IgD-negative memory B cell (primary cell): Measurements from ENCODE around the gene LTBP1. TPM values are rescaled to one million over a fixed set of nuclear protein-coding genes. Genes with fewer than 3 reads are reported as not detected.

ENCODE experiments used
- H3K27ac Mint-ChIP-seq, 3 donors: one replicate each; pipeline ENCODE4 v1.8.0; 2020 to 2022; ENCODE audit warnings: mild to moderate bottlenecking in 3 of 3, mixed read lengths in 3 of 3, moderate library complexity in 1 of 3
- H3K27me3 Mint-ChIP-seq: one replicate; pipeline ENCODE4 v1.8.0; 2021; ENCODE audit warnings: mixed read lengths
- H3K36me3 Mint-ChIP-seq: one replicate; pipeline ENCODE4 v1.8.0; 2020; ENCODE audit warnings: mild to moderate bottlenecking, mixed read lengths
- H3K4me1 Mint-ChIP-seq, 3 donors: one replicate each; pipeline ENCODE4 v1.8.0; 2020 to 2022; ENCODE audit warnings: mixed read lengths in 3 of 3, mild to moderate bottlenecking in 1 of 3
- H3K4me3 Mint-ChIP-seq, 4 donors: one replicate each; pipeline ENCODE4 v1.8.0; 2020 to 2022; ENCODE audit warnings: mild to moderate bottlenecking in 4 of 4, mixed read lengths in 4 of 4, moderate library complexity in 3 of 4
- H3K9me3 Mint-ChIP-seq, 3 donors: one replicate each; pipeline ENCODE4 v1.8.0; 2020 to 2021; ENCODE audit warnings: mixed read lengths in 3 of 3, mild to moderate bottlenecking in 1 of 3
- polyA plus RNA-seq: library from polyadenylated mRNA; unstranded; fragments of 300-500 nt; fragmentation: Illumina TruSeq; gene quantifications from one replicate; pipeline ENCODE4 v1.2.3, GENCODE V29; 2021

The LTBP1 gene
- polyA plus RNA-seq, 1 donor from 2014 or later, result not detected

- H3K9me3 Mint-ChIP-seq, result peaks cover 0 to 1% (median 0%) of the 10 kb centered on the region in 3 donors
- no peaks in the 10 kb centered on the region for H3K36me3 Mint-ChIP-seq
- peaks cover 2 to 3% (median 2%) of the 10 kb centered on the region in 3 donors for H3K4me1 Mint-ChIP-seq
- H3K27me3 Mint-ChIP-seq, result peaks cover 7% of the 10 kb centered on the region
- no peak overlapping the region for H3K4me3 Mint-ChIP-seq
- H3K27ac Mint-ChIP-seq, result no peak overlapping the region
Measured at GRCh38 chr2:33277002-33277426, 330.3 kb downstream of the LTBP1 start.

- Mint-ChIP-seq H3K4me3 (no peak overlapping the region), H3K4me1 (no peaks in the 10 kb centered on the region), H3K27ac (no peak overlapping the region), H3K36me3 (no peaks in the 10 kb centered on the region), H3K9me3 (peaks cover 0 to 1% (median 0%) of the 10 kb centered on the region in 3 donors), H3K27me3 (peaks cover 6% of the 10 kb centered on the region)
Measured at GRCh38 chr2:33278245-33278943, 331.6 kb downstream of the LTBP1 start.

GRCh38 chr2:33284287-33284686, 337.5 kb downstream of the LTBP1 start:
- no peak overlapping the region for H3K4me3 Mint-ChIP-seq
- H3K9me3 Mint-ChIP-seq, result peaks cover 0 to 2% (median 0%) of the 10 kb centered on the region in 3 donors
- peaks cover 20% of the 10 kb centered on the region for H3K27me3 Mint-ChIP-seq
- H3K4me1 Mint-ChIP-seq, result no peaks in the 10 kb centered on the region
- H3K27ac Mint-ChIP-seq, result no peak overlapping the region
- H3K36me3 Mint-ChIP-seq, result no peaks in the 10 kb centered on the region

GRCh38 chr2:33287507-33288005, 340.8 kb downstream of the LTBP1 start:
- H3K27ac Mint-ChIP-seq, result no peak overlapping the region
- peaks cover 0 to 2% (median 0%) of the 10 kb centered on the region in 3 donors for H3K9me3 Mint-ChIP-seq
- peaks cover 0 to 2% (median 0%) of the 10 kb centered on the region in 3 donors for H3K4me1 Mint-ChIP-seq
- H3K36me3 Mint-ChIP-seq, result no peaks in the 10 kb centered on the region
- no peak overlapping the region for H3K4me3 Mint-ChIP-seq
- H3K27me3 Mint-ChIP-seq, result peaks cover 29% of the 10 kb centered on the region

GRCh38 chr2:33288011-33288410, 341.3 kb downstream of the LTBP1 start:
- Mint-ChIP-seq H3K27me3 (peaks cover 33% of the 10 kb centered on the region), H3K36me3 (no peaks in the 10 kb centered on the region), H3K27ac (no peak overlapping the region), H3K9me3 (peaks cover 0 to 2% (median 0%) of the 10 kb centered on the region in 3 donors), H3K4me3 (no peak overlapping the region), H3K4me1 (peaks cover 0 to 3% (median 2%) of the 10 kb centered on the region in 3 donors)

DNA sequence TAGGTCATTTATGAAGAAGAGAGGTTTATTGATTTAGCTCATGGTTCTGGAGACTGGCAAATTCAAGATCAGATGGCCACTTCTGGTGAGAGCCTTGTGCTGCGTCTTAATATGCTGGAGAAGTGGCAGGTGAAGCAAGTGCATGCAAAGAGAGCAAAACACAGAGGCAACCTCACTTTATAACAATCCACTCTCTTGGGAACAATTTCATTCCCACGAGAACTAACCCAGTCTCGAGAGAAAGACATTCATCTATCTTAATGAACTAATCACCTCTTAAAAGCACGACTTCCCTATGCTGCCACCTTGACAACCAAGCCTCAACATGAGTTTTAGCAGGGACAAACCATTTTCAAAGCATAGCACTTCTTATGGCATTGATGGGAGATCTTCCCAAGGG, 343.2 kb downstream of the LTBP1 start:
- H3K9me3 Mint-ChIP-seq, result peaks cover 0 to 2% (median 0%) of the 10 kb centered on the region in 3 donors
- H3K4me1 Mint-ChIP-seq, result peaks cover 0 to 5% (median 2%) of the 10 kb centered on the region in 3 donors
- H3K27me3 Mint-ChIP-seq, result peaks cover 28% of the 10 kb centered on the region
- no peak overlapping the region for H3K27ac Mint-ChIP-seq
- no peaks in the 10 kb centered on the region for H3K36me3 Mint-ChIP-seq
- no peak overlapping the region for H3K4me3 Mint-ChIP-seq

- H3K4me3 Mint-ChIP-seq, result peak overlapping the region in 1 of 4 donors; percentile 87
- no peaks in the 10 kb centered on the region for H3K36me3 Mint-ChIP-seq
- H3K9me3 Mint-ChIP-seq, result peaks cover 0 to 2% (median 0%) of the 10 kb centered on the region in 3 donors
- H3K27me3 Mint-ChIP-seq, result peaks cover 30% of the 10 kb centered on the region
- peaks cover 0 to 5% (median 2%) of the 10 kb centered on the region in 3 donors for H3K4me1 Mint-ChIP-seq
- no peak overlapping the region for H3K27ac Mint-ChIP-seq
Measured at GRCh38 chr2:33291278-33292013, 344.7 kb downstream of the LTBP1 start.

GRCh38 chr2:33292063-33292462, 345.3 kb downstream of the LTBP1 start:
- Mint-ChIP-seq H3K9me3 (peaks cover 0 to 1% (median 0%) of the 10 kb centered on the region in 3 donors), H3K4me3 (peak overlapping the region in 1 of 4 donors; percentile 87)

GRCh38 chr2:33292981-33293595, 346.3 kb downstream of the LTBP1 start:
- H3K4me3 Mint-ChIP-seq, result peak overlapping the region in 1 of 4 donors; percentile 80
- peaks cover 0 to 5% (median 2%) of the 10 kb centered on the region in 3 donors for H3K4me1 Mint-ChIP-seq
- no peaks in the 10 kb centered on the region for H3K36me3 Mint-ChIP-seq
- peaks cover 30% of the 10 kb centered on the region for H3K27me3 Mint-ChIP-seq
- no peaks in the 10 kb centered on the region for H3K9me3 Mint-ChIP-seq
- no peak overlapping the region for H3K27ac Mint-ChIP-seq

More at GRCh38 chr2:33292063-33292462, 345.3 kb downstream of the LTBP1 start:
- no peak overlapping the region for H3K27ac Mint-ChIP-seq
- H3K36me3 Mint-ChIP-seq, result no peaks in the 10 kb centered on the region
- H3K27me3 Mint-ChIP-seq, result peaks cover 34% of the 10 kb centered on the region
- peaks cover 0 to 5% (median 2%) of the 10 kb centered on the region in 3 donors for H3K4me1 Mint-ChIP-seq

GRCh38 chr2:33298233-33298632, 351.5 kb downstream of the LTBP1 start:
- Mint-ChIP-seq H3K27ac (no peak overlapping the region), H3K9me3 (no peaks in the 10 kb centered on the region), H3K27me3 (peaks cover 7% of the 10 kb centered on the region), H3K4me3 (no peak overlapping the region), H3K36me3 (no peaks in the 10 kb centered on the region), H3K4me1 (peaks cover 0 to 2% (median 0%) of the 10 kb centered on the region in 3 donors)

DNA sequence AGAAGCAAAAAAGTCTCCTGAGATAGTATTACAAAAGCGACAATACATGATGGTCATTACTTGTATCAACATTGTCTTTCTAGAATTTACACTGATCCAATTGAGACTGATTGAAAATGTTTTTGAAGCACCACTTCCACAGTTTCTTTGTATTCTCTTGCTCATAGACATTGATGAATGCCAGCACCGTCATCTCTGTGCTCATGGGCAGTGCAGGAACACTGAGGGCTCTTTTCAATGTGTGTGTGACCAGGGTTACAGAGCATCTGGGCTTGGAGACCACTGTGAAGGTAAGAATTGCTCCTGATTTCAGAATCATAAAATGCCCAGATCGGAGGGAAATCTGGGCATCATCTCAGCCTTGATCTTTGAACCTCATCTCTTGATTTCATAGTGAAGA, 354.6 kb downstream of the LTBP1 start:
- Mint-ChIP-seq H3K27ac (no peak overlapping the region), H3K9me3 (no peaks in the 10 kb centered on the region), H3K27me3 (peaks cover 6% of the 10 kb centered on the region), H3K4me1 (no peaks in the 10 kb centered on the region), H3K4me3 (no peak overlapping the region), H3K36me3 (no peaks in the 10 kb centered on the region)

- Mint-ChIP-seq H3K36me3 (no peaks in the 10 kb centered on the region), H3K27ac (no peak overlapping the region), H3K9me3 (no peaks in the 10 kb centered on the region), H3K4me1 (no peaks in the 10 kb centered on the region), H3K27me3 (no peaks in the 10 kb centered on the region), H3K4me3 (no peak overlapping the region)
Measured at GRCh38 chr2:33302348-33302747, 355.6 kb downstream of the LTBP1 start.

DNA sequence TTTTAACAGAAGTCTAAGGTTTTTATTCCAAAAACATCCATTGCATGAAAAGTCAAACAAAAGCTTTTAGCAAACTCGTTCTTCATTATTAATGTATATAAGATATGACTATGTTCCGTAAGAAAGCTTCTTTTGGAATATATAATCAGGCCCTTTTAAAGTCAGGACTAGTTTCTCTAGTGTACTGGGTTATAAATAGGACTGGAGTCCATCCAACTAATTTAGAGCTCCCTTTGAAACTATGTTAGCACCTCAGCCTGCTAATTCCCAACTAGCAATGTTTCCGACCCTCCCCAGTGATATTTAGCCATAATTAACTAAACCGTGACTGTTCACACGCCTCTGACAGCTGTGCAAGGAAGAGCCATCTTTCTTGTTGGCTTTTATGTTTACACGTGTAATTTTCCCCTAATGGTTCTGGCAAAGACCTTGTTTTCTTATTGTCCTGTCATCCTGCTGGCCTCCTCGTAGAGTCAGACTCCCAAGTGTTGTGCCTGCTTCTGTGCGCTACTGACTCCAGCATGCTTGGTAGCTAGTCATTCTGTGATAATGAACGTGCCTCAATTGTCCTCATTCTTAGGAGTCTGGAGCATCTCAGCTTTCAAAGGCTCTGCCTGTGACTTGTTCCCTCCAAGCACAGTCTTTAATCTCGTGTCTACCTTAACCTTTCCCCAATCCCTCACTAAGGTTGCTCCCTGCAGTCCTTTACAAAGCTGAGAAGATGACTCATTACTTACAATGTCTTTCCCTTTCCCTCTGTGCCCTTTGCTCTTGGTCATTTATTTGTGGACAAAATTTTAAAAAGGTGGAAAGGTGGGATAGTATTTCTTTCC, 357.5 kb downstream of the LTBP1 start:
- Mint-ChIP-seq H3K27ac (no peak overlapping the region), H3K4me1 (no peaks in the 10 kb centered on the region), H3K4me3 (no peak overlapping the region), H3K36me3 (no peaks in the 10 kb centered on the region), H3K9me3 (no peaks in the 10 kb centered on the region), H3K27me3 (no peaks in the 10 kb centered on the region)

- Mint-ChIP-seq H3K9me3 (no peaks in the 10 kb centered on the region), H3K36me3 (no peaks in the 10 kb centered on the region), H3K4me1 (no peaks in the 10 kb centered on the region), H3K27me3 (peaks cover 3% of the 10 kb centered on the region), H3K4me3 (no peak overlapping the region), H3K27ac (no peak overlapping the region)
Measured at GRCh38 chr2:33307659-33308270, 361.0 kb downstream of the LTBP1 start.
